BE2C (cell line): ENCODE measurements around the gene SNAP25.

Source experiments
- DNase-seq: peaks from one replicate; pipeline ENCODE4 v3.0.0-alpha.2; 2020
- H3K27me3 ChIP-seq: fragments of 250-450 bp; sonication (Bioruptor Pico); 2 replicates; pipeline ENCODE4 v1.5.1; 2020; ENCODE audit warnings: mild to moderate bottlenecking
- H3K36me3 ChIP-seq: fragments of 250-450 bp; sonication (Bioruptor Pico); 2 replicates; pipeline ENCODE4 v1.5.1; 2020; ENCODE audit warnings: mild to moderate bottlenecking
- H3K4me1 ChIP-seq: fragments of 250-450 bp; sonication (Bioruptor Pico); 2 replicates; pipeline ENCODE4 v1.5.1; 2020
- H3K4me3 ChIP-seq: 2 replicates; pipeline ENCODE4 v1.5.1; 2011; ENCODE audit warnings: low read depth, low read length
- H3K9me3 ChIP-seq: fragments of 250-450 bp; sonication (Bioruptor Pico); 2 replicates; pipeline ENCODE4 v1.5.1; 2020
- CTCF ChIP-seq: IDR thresholded peaks from 2 replicates; pipeline ENCODE4 v1.5.1; 2012; ENCODE audit warnings: mild to moderate bottlenecking, low read depth, low read length

Gene SNAP25

DNA sequence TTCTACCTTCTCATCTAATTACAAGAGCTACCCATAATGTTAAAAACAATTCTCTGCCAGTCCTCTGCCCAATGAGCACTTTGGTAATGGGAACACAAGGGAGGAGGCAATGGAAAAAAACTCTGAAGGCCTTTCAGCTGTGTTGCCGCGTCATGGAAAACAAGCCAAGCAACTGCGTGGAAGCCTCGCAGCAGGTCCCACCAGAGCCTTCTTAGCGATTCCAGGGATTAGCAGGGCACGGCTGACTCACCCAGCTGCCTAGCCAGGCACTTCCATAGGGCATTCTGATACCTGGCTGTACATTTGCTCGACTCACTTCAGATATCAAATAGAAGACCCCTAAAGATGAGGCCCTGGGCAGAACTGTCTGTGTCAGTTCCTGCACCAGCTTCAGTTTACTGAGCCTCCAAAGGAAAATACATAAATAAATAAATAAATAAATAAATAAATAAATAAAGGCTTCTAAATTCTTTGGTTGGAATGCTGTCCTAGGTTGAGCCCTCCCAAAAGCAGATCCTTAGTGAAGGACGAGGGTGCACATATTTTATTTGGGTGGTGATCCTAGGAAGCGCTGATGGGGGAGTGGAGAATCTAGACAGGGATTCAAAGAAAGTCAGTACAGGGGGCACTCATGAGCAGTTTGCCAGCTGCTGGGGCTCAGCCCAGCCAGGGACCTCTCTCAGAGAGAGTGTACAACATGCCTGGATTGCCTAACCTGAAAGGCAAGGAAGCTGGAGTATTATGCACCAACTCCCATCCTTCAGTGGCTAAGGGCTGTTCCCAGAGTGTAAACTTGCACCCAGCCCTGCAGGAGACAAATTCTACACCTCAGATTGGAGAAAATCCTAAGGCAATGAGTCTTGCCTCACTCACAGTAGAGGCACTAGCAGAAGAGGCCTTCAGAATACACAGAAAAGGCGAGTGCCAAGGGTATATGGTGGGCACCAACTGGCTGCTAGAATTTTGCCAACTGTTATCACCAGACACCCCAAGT is 18.2 kb downstream of the SNAP25 start:
- no peak for DNase-seq
- no peak for TF ChIP-seq CTCF
- no peaks in the 10 kb centered on the region; the same call in none of the 2 replicates for H3K36me3 ChIP-seq
- no peak overlapping the region for H3K4me3 ChIP-seq
- peaks cover 8% of the 10 kb centered on the region for H3K4me1 ChIP-seq
- no peaks in the 10 kb centered on the region for H3K9me3 ChIP-seq
- no peaks in the 10 kb centered on the region for H3K27me3 ChIP-seq

DNA sequence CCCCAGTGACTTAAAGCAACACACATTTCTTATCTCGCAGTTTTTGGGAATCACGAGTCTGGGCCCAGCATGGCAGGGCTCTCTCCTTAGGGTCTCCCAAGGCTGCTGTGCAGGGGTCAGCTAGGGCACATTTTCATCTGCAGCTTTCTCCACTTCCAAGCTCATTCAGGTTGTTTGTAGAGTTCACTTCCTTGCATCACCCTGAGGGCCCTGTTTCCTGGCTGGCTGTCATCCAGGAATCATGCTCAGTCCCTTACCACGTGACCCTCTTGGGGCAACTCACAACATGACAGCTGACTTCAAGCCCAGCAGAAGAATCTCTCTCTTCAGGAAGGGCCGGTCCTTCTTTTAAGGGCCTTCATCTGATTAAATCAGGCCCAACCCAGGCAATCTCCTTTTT is 21.3 kb downstream of the SNAP25 start:
- H3K27me3 ChIP-seq = no peaks in the 10 kb centered on the region
- H3K9me3 ChIP-seq = no peaks in the 10 kb centered on the region
- no peak for TF ChIP-seq CTCF
- peak; percentile 74 for DNase-seq
- H3K36me3 ChIP-seq = peaks cover 2% of the 10 kb centered on the region; the same call in 1 of the 2 replicates
- H3K4me1 ChIP-seq = peaks cover 8% of the 10 kb centered on the region
- no peak overlapping the region for H3K4me3 ChIP-seq

DNA sequence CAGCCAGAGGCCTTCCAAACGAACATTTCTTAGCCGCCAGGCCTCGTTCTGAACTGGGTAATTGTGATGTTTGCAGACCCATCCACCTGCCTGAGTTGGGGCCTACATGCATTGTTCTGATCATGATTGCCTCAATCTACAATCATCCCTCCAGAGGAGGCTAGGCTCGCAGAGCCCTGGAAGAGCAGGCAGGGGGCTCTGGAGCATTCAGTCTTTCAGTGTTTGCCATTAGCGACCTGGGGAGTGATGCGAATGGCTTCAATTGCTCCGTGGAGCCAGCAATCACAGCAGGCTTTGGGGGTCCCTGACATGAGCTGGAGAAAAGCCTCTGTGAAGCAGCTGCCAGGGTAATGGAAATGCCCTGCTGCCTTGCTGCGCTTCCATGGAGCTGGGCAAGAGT is 22.0 kb downstream of the SNAP25 start:
- peaks cover 4% of the 10 kb centered on the region; the same call in 1 of the 2 replicates for H3K36me3 ChIP-seq
- H3K9me3 ChIP-seq = no peaks in the 10 kb centered on the region
- TF ChIP-seq CTCF = no peak
- H3K27me3 ChIP-seq = no peaks in the 10 kb centered on the region
- H3K4me1 ChIP-seq = peaks cover 8% of the 10 kb centered on the region
- H3K4me3 ChIP-seq = no peak overlapping the region
- no peak for DNase-seq

GRCh38 chr20:10242166-10242565 is 23.5 kb downstream of the SNAP25 start:
- Histone ChIP-seq H3K27me3 (no peaks in the 10 kb centered on the region), H3K4me3 (no peak overlapping the region), H3K4me1 (peaks cover 8% of the 10 kb centered on the region), H3K36me3 (peaks cover 7% of the 10 kb centered on the region), H3K9me3 (no peaks in the 10 kb centered on the region)
- no peak for DNase-seq
- no peak for TF ChIP-seq CTCF

GRCh38 chr20:10247440-10247839 is 28.8 kb downstream of the SNAP25 start:
- no peak for DNase-seq
- TF ChIP-seq CTCF = no peak
- H3K9me3 ChIP-seq = no peaks in the 10 kb centered on the region
- no peaks in the 10 kb centered on the region for H3K27me3 ChIP-seq
- peaks cover 17% of the 10 kb centered on the region for H3K36me3 ChIP-seq
- no peaks in the 10 kb centered on the region for H3K4me1 ChIP-seq
- no peak overlapping the region for H3K4me3 ChIP-seq
